Heart left ventricle (tissue), 16 donors: ENCODE data around the gene EFS. TPM values are rescaled to one million over a fixed set of nuclear protein-coding genes. Genes with fewer than 3 reads are reported as not detected.
A peak's percentile ranks its signal among the peaks of the same experiment; 100 is the strongest.

Experiments used
- ATAC-seq, 4 donors: fragments of 200-7000 bp; cut with Tn5 transposase; one replicate each; pipeline ENCODE4 v1.9.1; 2020 to 2022; ENCODE audit warnings: moderate library complexity in 4 of 4, mild to moderate bottlenecking in 3 of 4, moderate number of reproducible peaks in 1 of 4
- DNase-seq, 5 donors: peaks; one replicate each; pipeline ENCODE4 v3.0.0-alpha.2; 2020
- H3K27ac ChIP-seq, 12 donors: fragments of 200-600 bp; sonication (generic) in 4 of 12; one replicate each; pipeline versions ENCODE4 v1.5.0 to v1.8.0; 2016 to 2022; ENCODE audit warnings: mild to moderate bottlenecking in 2 of 12
- H3K27me3 ChIP-seq, 9 donors: fragments of 200-600 bp; sonication (generic) in 2 of 9; one replicate each; pipeline versions ENCODE4 v1.5.1 to v1.8.0; 2016 to 2022; ENCODE audit warnings: mild to moderate bottlenecking in 3 of 9
- H3K36me3 ChIP-seq, 9 donors: fragments of 200-600 bp; sonication (generic) in 2 of 9; one replicate each; pipeline versions ENCODE4 v1.5.0 to v1.8.0; 2018 to 2022; ENCODE audit warnings: mild to moderate bottlenecking in 2 of 9
- H3K4me1 ChIP-seq, 12 donors: fragments of 200-600 bp; sonication (generic) in 4 of 12; one replicate each; pipeline versions ENCODE4 v1.5.0 to v1.8.0; 2016 to 2022; ENCODE audit warnings: mild to moderate bottlenecking in 3 of 12
- H3K4me3 ChIP-seq, 12 donors: fragments of 200-600 bp; sonication (generic) in 4 of 12; one replicate each; pipeline versions ENCODE4 v1.5.0 to v1.8.0; 2017 to 2022; ENCODE audit warnings: mild to moderate bottlenecking in 9 of 12, moderate library complexity in 4 of 12
- H3K9me3 ChIP-seq, 12 donors: fragments of 200-600 bp; sonication (generic) in 4 of 12; one replicate each; pipeline versions ENCODE4 v1.5.0 to v1.8.0; 2016 to 2022; ENCODE audit warnings: mild to moderate bottlenecking in 1 of 12
- POLR2A ChIP-seq, 2 donors: fragments of 450-650 bp; IDR thresholded peaks; one replicate each; pipeline ENCODE4 v1.6.1; 2017; ENCODE audit warnings: antibody characterized with exemption in 2 of 2, mild to moderate bottlenecking in 2 of 2, moderate library complexity in 2 of 2
- WGBS, 4 donors: extraction: QIAGEN DNeasy Blood & Tissue Kit in 2 of 4; methylation state at CpG; one replicate each; pipeline versions ENCODE4 v1.1.5 to v1.1.7; 2013 to 2018; 5-methylcytosine and 5-hydroxymethylcytosine counted together
- intact Hi-C, 10 donors: fragments of 100-400 bp; cut with DNase I; formaldehyde crosslinking; loops; one replicate each; pipeline versions ENCODE4 v1.11.1 to v1.14.2; 2022
- polyA plus RNA-seq, 2 donors: library from polyadenylated mRNA; stranded (reverse); fragments of 200-250 nt; gene quantifications; one replicate each; pipeline ENCODE4 v1.2.3, GENCODE V29; 2013
- total RNA-seq, 9 donors: library from RNA; depleted of rRNA in 2 of 9; stranded (reverse); fragments of >200 nt in 2 of 9; fragmentation: NEBNext Ultra II Directional in 3 of 9; extraction: Animal tissue kit (Norgen Biotek cat#: 25700) in 3 of 9; gene quantifications; one replicate each; pipeline versions ENCODE4 v1.1.0 to v1.2.4, GENCODE V29; 2016 to 2023
- TF ChIP-seq, protein P1 (sequence below), 12 donors: fragments of 200-600 bp; sonication (generic) in 4 of 12; IDR thresholded peaks; one replicate each; pipeline versions ENCODE4 v1.5.0 to v1.8.0; 2018 to 2022; ENCODE audit warnings: antibody characterized with exemption in 12 of 12, mild to moderate bottlenecking in 5 of 12
- donor health status: ischemic (EF 13 %, LVEDD 7.1; RV severe dilation, severe dysfunction).
- donor health status: healthy with polysubstance abuse.
- donor health status: DM: no; HTN: yes; CAD: no.
- donor health status: DM: no; HTN: no; CAD: no.
- donor health status: ischemic (EF 25% LVEDD 6.9; RV normal size, moderate dysfunction).
- donor health status: ischemic (EF 25% LVEDD 5.7; RV mildly dilated, moderate dysfunction).
- donor health status: healthy.
- donor health status: DM: yes; HTN: yes; CAD: no.
- donor health status: ischemic (EF 35%, LVEDD 5.7; RV mildly dilated, moderate dysfunction).
- donor health status: nonischemic (EF 11% LVEDD 7.7; RV severe dilation, severe dysfunction).
- donor health status: DM: yes; HTN: yes; CAD: no.
- donor health status: PGD.
- donor health status: ischemic (EF 29% LVEDD 5.4; RV normal size, mild dysfunction).
- donor health status: nonischemic (EF 23%, LVEDD 6.1; RV moderate dilation, normal function).

The EFS gene
- total and polyA plus RNA-seq, 11 donors = 1.4 to 5.0 (median 2.3) TPM

GRCh38 chr14:23411563-23412525 lies 46.9 kb upstream of the EFS start:
- Histone ChIP-seq H3K27ac (peak overlapping the region in 11 of 12 donors; percentile 13 to 91 (median 73)), H3K36me3 (peaks cover 0 to 51% (median 34%) of the 10 kb centered on the region in 9 donors), H3K27me3 (peaks cover 0 to 4% (median 0%) of the 10 kb centered on the region in 9 donors), H3K4me3 (no peak overlapping the region), H3K4me1 (peaks cover 0 to 29% (median 1%) of the 10 kb centered on the region in 12 donors), H3K9me3 (no peaks in the 10 kb centered on the region)
- DNase-seq (peak in 1 of 5 donors; percentile 54), ATAC-seq (peak in 1 of 4 donors; percentile 2)
- 53 to 68% (median 57%) methylated on average over 13 to 14 of the region's 14 CpGs for WGBS, 4 donors
- TF ChIP-seq, protein P1, sequence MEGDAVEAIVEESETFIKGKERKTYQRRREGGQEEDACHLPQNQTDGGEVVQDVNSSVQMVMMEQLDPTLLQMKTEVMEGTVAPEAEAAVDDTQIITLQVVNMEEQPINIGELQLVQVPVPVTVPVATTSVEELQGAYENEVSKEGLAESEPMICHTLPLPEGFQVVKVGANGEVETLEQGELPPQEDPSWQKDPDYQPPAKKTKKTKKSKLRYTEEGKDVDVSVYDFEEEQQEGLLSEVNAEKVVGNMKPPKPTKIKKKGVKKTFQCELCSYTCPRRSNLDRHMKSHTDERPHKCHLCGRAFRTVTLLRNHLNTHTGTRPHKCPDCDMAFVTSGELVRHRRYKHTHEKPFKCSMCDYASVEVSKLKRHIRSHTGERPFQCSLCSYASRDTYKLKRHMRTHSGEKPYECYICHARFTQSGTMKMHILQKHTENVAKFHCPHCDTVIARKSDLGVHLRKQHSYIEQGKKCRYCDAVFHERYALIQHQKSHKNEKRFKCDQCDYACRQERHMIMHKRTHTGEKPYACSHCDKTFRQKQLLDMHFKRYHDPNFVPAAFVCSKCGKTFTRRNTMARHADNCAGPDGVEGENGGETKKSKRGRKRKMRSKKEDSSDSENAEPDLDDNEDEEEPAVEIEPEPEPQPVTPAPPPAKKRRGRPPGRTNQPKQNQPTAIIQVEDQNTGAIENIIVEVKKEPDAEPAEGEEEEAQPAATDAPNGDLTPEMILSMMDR (IDR thresholded peaks at IDR 0.05) = no peak
- peak; percentile 13 to 47 for TF ChIP-seq POLR2A (IDR thresholded peaks at IDR 0.05)
- intact Hi-C loops = no loop called here

- peak overlapping the region; percentile 46 to 91 (median 72) for H3K27ac ChIP-seq
- no peak overlapping the region for H3K4me3 ChIP-seq
- peaks cover 0 to 50% (median 21%) of the 10 kb centered on the region in 9 donors for H3K36me3 ChIP-seq
- TF ChIP-seq, protein P1 (IDR thresholded peaks at IDR 0.05) = no peak
- TF ChIP-seq POLR2A (IDR thresholded peaks at IDR 0.05) = peak in 1 of 2 donors; percentile 29
- H3K27me3 ChIP-seq = peaks cover 0 to 10% (median 0%) of the 10 kb centered on the region in 9 donors
- peak; percentile 50 to 68 (median 56) for ATAC-seq
- intact Hi-C loops = loop anchor here in 3 of 10 donors (2.0 to 5.0 kb wide), 3 partner anchors 32 to 37 kb away; no protein-coding TSS in a partner anchor
- peak; percentile 65 to 93 (median 81) for DNase-seq
- H3K4me1 ChIP-seq = peaks cover 0 to 42% (median 3%) of the 10 kb centered on the region in 12 donors
- WGBS, 4 donors = 36 to 48% (median 42%) methylated on average over 14 of the region's 14 CpGs
- H3K9me3 ChIP-seq = no peaks in the 10 kb centered on the region
These were observed 45.1 kb upstream of the EFS start for GRCh38 chr14:23409966-23410635.

- peak in 4 of 5 donors; percentile 54 to 79 (median 68) for DNase-seq
- peaks cover 0 to 50% (median 15%) of the 10 kb centered on the region in 9 donors for H3K36me3 ChIP-seq
- peaks cover 0 to 44% (median 3%) of the 10 kb centered on the region in 12 donors for H3K4me1 ChIP-seq
- 35 to 54% (median 45%) methylated on average over 2 of the region's 2 CpGs for WGBS, 4 donors
- H3K27ac ChIP-seq = peak overlapping the region; percentile 46 to 91 (median 73)
- H3K27me3 ChIP-seq = peaks cover 0 to 10% (median 0%) of the 10 kb centered on the region in 9 donors
- TF ChIP-seq, protein P1 (IDR thresholded peaks at IDR 0.05) = no peak
- TF ChIP-seq POLR2A (IDR thresholded peaks at IDR 0.05) = no peak
- intact Hi-C loops = loop anchor here in 3 of 10 donors (2.0 to 5.0 kb wide), 3 partner anchors 33 to 38 kb away; no protein-coding TSS in a partner anchor
- H3K9me3 ChIP-seq = no peaks in the 10 kb centered on the region
- H3K4me3 ChIP-seq = no peak overlapping the region
- ATAC-seq = peak; percentile 39 to 53 (median 46)
These were observed 44.5 kb upstream of the EFS start for GRCh38 chr14:23409475-23409874.
